Activated naive CD4-positive, alpha-beta T cell treated with anti-CD3 and anti-CD28 coated beads for 36 hours (primary cell): ENCODE results near the gene SIGLEC1. TPM values are rescaled to one million over a fixed set of nuclear protein-coding genes. Genes with fewer than 3 reads are reported as not detected.

Experiments used
- CTCF ChIA-PET: fragments of 350-600 bp; sonication (Branson Sonifier 250); formaldehyde crosslinking; loops from one replicate; lab custom pipeline; 2021; ENCODE audit warnings: antibody characterized with exemption; lab: Charles Lee
- DNase-seq: peaks from one replicate; pipeline ENCODE4 v3.0.0-alpha.2; 2020
- H3K27ac Mint-ChIP-seq: one replicate; pipeline ENCODE4 v1.8.0; 2021; ENCODE audit warnings: mild to moderate bottlenecking, mixed read lengths
- H3K27me3 Mint-ChIP-seq: one replicate; pipeline ENCODE4 v1.8.0; 2021; ENCODE audit warnings: low read depth, mixed read lengths
- H3K36me3 Mint-ChIP-seq: one replicate; pipeline ENCODE4 v1.8.0; 2021; ENCODE audit warnings: low read depth, mixed read lengths
- H3K4me1 Mint-ChIP-seq: one replicate; pipeline ENCODE4 v1.8.0; 2021; ENCODE audit warnings: low read depth, mixed read lengths
- H3K4me3 Mint-ChIP-seq: one replicate; pipeline ENCODE4 v1.8.0; 2021; ENCODE audit warnings: mild to moderate bottlenecking, moderate library complexity, mixed read lengths
- H3K9me3 Mint-ChIP-seq: one replicate; pipeline ENCODE4 v1.8.0; 2021; ENCODE audit warnings: mixed read lengths
- intact Hi-C: fragments of 100-400 bp; cut with micrococcal nuclease; formaldehyde crosslinking; loops from one replicate; pipeline ENCODE4 v1.15.1; 2023
- total RNA-seq, 2 experiments: library from RNA; stranded (reverse); gene quantifications; one replicate each; pipeline ENCODE4 v1.2.3, GENCODE V29; 2021

The SIGLEC1 gene
- total RNA-seq, 2 experiments from 2014 or later = 0.02 TPM; not detected in 1

DNA sequence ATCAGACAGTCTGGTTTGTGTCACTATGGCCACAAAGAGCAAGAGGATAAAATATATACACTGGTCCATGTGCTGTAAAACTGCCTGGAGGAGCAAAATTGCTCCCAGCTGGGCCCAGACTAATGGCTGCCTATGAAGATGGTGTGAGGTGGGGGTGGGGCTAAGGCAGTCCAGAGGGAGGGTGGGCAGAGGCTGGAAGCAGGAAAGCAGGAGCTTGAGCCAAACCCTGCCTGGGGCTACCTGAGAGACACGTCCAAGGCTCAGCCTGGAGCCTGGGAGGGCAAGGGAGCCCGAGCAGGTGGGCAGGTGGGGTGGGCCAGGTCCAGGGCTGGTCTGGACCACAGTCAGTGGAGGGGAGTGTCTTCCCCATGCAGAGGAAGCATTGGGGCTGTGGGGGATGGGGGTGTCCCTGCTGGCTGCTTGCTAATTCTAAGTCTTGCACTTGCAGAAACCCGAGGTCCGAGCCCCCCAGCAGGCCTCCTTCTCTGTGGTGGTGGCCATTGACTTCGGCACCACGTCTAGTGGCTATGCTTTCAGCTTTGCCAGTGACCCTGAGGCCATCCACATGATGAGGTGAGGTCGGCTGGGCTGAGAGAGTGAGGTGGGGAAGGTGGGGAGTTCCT is 29.5 kb upstream of the SIGLEC1 start:
- intact Hi-C loops = no loop called here
- Mint-ChIP-seq H3K27ac (no peak overlapping the region), H3K9me3 (no peaks in the 10 kb centered on the region), H3K36me3 (no peaks in the 10 kb centered on the region), H3K4me1 (peaks cover 9% of the 10 kb centered on the region), H3K4me3 (no peak overlapping the region), H3K27me3 (peaks cover 4% of the 10 kb centered on the region)
- CTCF ChIA-PET = interaction anchor here (0.6 to 2.1 kb wide), 6 partner anchors 9 to 128 kb away, joined by 3 to 9 read pairs (median 3); partner anchors contain the start of gene SIGLEC1
- no peak for DNase-seq

GRCh38 chr20:3740615-3741301 is 28.4 kb upstream of the SIGLEC1 start:
- no peaks in the 10 kb centered on the region for H3K36me3 Mint-ChIP-seq
- intact Hi-C loops = no loop called here
- no peak overlapping the region for H3K4me3 Mint-ChIP-seq
- no peak for DNase-seq
- no peaks in the 10 kb centered on the region for H3K27me3 Mint-ChIP-seq
- H3K9me3 Mint-ChIP-seq = no peaks in the 10 kb centered on the region
- CTCF ChIA-PET = interaction anchor here (0.6 to 2.1 kb wide), 7 partner anchors 10 to 127 kb away, joined by 3 to 9 read pairs (median 3); partner anchors contain the start of gene SIGLEC1
- peaks cover 9% of the 10 kb centered on the region for H3K4me1 Mint-ChIP-seq
- H3K27ac Mint-ChIP-seq = no peak overlapping the region

DNA sequence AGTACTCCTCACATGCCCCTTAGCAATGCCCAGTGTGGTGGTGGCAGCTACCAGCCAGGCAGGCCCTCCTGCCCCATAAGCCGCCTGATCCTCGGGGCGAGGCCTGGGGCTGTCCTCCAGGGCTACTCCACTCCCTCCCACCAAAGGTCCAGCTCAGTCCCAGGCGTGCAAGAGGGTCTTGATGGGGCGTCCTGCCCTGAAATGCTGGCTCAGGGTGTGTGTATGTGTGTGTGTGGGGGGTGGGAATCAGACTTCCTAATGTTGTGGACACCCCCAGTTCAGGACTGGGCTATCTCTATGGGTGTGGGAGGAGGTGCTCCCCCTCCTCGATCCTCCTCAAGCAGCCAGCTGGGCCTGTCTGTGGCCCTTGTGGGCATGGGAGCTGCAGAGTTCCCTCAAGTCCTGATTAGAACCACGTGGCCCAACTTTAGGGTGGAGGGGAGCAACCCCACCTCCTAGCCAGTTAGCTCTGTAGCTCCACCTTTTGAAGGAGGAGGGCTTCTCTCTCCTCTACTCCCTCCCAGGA is 27.6 kb upstream of the SIGLEC1 start:
- no peaks in the 10 kb centered on the region for H3K27me3 Mint-ChIP-seq
- H3K36me3 Mint-ChIP-seq = no peaks in the 10 kb centered on the region
- no peaks in the 10 kb centered on the region for H3K9me3 Mint-ChIP-seq
- no peak for DNase-seq
- H3K27ac Mint-ChIP-seq = no peak overlapping the region
- H3K4me3 Mint-ChIP-seq = no peak overlapping the region
- CTCF ChIA-PET = interaction anchor here (0.9 to 2.1 kb wide), 4 partner anchors 11 to 115 kb away, joined by 3 to 9 read pairs (median 5); no protein-coding TSS in a partner anchor
- intact Hi-C loops = no loop called here
- H3K4me1 Mint-ChIP-seq = peaks cover 4% of the 10 kb centered on the region

GRCh38 chr20:3739054-3739925 is 26.9 kb upstream of the SIGLEC1 start:
- Mint-ChIP-seq H3K4me3 (no peak overlapping the region), H3K9me3 (no peaks in the 10 kb centered on the region), H3K27ac (no peak overlapping the region), H3K36me3 (no peaks in the 10 kb centered on the region), H3K27me3 (no peaks in the 10 kb centered on the region), H3K4me1 (no peaks in the 10 kb centered on the region)
- no peak for DNase-seq
- intact Hi-C loops = no loop called here
- CTCF ChIA-PET = interaction anchor here (0.9 to 1.1 kb wide), 2 partner anchors 14 to 116 kb away, joined by 3 to 4 read pairs; no protein-coding TSS in a partner anchor

GRCh38 chr20:3738111-3739053 is 26.0 kb upstream of the SIGLEC1 start:
- H3K4me3 Mint-ChIP-seq = no peak overlapping the region
- intact Hi-C loops = no loop called here
- no peaks in the 10 kb centered on the region for H3K4me1 Mint-ChIP-seq
- no peak for DNase-seq
- CTCF ChIA-PET = interaction anchor here (1.5 kb wide), 1 partner anchor 15 kb away, joined by 3 read pairs; no protein-coding TSS in a partner anchor
- no peaks in the 10 kb centered on the region for H3K36me3 Mint-ChIP-seq
- H3K27ac Mint-ChIP-seq = no peak overlapping the region
- H3K27me3 Mint-ChIP-seq = peaks cover 4% of the 10 kb centered on the region
- H3K9me3 Mint-ChIP-seq = no peaks in the 10 kb centered on the region

DNA sequence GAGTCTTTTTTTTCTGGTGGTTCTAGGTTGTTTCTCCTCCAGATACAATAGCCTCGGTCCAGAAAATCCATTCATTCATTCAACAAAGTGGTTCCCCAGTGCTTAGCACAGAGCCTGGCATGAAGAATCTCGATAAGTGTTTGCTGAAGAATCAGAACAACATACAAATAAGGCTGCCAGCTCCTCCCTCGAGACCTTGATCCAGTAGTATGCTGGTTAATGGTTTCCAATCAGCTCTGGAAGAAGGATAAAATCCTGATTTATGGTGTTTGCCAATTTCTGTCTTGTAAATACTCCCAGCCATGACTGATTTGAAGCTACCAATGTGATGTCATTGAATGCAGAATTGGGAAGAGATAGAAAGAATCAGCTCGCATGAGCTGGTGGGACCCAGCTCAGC is 23.4 kb upstream of the SIGLEC1 start:
- H3K27ac Mint-ChIP-seq = no peak overlapping the region
- no peaks in the 10 kb centered on the region for H3K4me1 Mint-ChIP-seq
- no peak overlapping the region for H3K4me3 Mint-ChIP-seq
- intact Hi-C loops = no loop called here
- H3K9me3 Mint-ChIP-seq = no peaks in the 10 kb centered on the region
- CTCF ChIA-PET = interaction anchor here (1.1 to 2.3 kb wide), 2 partner anchors 14 to 25 kb away, joined by 3 to 7 read pairs; no protein-coding TSS in a partner anchor
- DNase-seq = no peak
- no peaks in the 10 kb centered on the region for H3K36me3 Mint-ChIP-seq
- peaks cover 23% of the 10 kb centered on the region for H3K27me3 Mint-ChIP-seq

DNA sequence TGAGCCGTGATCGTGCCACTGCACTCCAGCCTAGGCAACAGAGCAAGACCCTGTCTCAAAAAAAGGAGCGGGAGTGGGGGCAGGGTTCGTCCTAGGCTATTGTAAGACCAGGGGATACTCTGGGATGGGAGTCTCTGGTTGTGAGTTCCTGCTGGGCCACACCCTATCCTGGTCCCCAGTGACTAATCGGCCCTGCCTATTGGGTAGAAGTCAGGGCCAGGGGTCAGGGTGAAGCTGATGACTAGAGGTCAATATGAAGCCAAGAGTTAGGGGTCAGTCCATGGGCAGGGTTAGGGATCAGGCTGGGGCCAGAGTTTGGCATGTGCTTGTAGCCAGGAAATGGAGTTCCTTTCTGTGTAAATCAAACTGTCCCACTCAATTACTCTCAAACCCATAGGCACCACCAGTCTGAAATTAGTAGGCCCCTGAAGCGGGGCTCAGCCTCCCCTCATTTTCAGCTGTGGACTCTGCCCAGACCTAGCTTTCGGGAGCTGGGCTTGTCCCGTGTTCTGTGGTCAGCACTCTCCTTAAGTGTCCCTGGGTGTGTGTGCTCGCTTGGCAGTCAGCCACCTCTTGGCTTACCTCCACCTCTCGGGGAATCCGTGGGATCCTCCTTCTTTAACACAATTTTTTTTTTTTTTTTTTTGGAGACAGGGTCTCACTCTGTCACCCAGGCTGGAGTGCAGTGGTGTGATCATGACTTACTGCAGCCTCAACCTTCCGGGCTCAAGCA is 21.9 kb upstream of the SIGLEC1 start:
- Mint-ChIP-seq H3K27me3 (peaks cover 29% of the 10 kb centered on the region), H3K27ac (no peak overlapping the region), H3K9me3 (no peaks in the 10 kb centered on the region), H3K4me3 (no peak overlapping the region), H3K36me3 (no peaks in the 10 kb centered on the region), H3K4me1 (no peaks in the 10 kb centered on the region)
- CTCF ChIA-PET = interaction anchor here (2.3 kb wide), 1 partner anchor 23 kb away, joined by 7 read pairs; no protein-coding TSS in a partner anchor
- intact Hi-C loops = no loop called here
- no peak for DNase-seq

GRCh38 chr20:3733119-3733995 is 21.0 kb upstream of the SIGLEC1 start:
- H3K27ac Mint-ChIP-seq = no peak overlapping the region
- no peaks in the 10 kb centered on the region for H3K4me1 Mint-ChIP-seq
- H3K36me3 Mint-ChIP-seq = no peaks in the 10 kb centered on the region
- H3K4me3 Mint-ChIP-seq = no peak overlapping the region
- CTCF ChIA-PET = no interaction called here
- peaks cover 31% of the 10 kb centered on the region for H3K27me3 Mint-ChIP-seq
- intact Hi-C loops = no loop called here
- DNase-seq = no peak
- no peaks in the 10 kb centered on the region for H3K9me3 Mint-ChIP-seq

DNA sequence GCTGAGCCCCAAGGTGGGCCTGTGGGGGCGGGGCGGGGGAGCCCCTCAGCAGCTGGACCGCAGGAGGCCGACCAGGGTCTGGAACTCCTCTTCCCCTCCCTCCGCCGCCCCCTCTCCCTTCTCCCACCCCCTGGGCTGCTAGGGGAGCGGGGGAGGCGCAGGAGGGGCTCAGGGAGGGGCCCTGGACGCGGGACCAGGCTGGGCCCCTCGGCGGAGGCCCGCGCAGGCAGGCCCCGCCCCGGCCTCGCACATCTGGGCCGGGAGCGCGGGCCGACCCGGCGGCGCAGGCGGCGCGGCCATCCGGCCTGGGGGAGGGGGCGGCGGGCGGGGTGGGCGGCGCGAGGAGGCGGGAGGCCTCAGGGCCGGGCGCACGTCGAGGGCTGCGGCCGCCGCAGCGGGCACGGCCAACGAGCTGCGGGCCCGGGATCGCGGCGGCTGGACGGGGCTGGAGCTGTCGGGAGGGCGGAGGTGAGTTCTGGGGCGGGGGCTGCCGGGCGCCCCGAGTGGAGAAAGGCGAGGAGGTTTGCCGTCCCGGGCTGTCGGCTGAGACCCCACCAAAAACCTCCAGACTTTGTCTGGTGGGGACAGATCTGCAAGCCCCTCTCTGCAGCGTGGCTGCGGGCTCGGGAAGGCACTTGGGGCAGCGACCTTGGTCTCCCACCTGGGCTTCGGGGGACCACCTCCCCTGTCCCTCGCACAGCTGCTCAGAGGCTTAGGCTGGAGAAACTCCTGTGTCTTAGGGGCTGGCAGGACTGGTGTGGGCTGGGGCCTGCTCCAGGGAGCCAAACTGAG is 20.1 kb upstream of the SIGLEC1 start, which contains the start of gene HSPA12B:
HSPA12B (plus strand) TSS at position 359 of the 792 bp plus-strand sequence. CDS start 5,990 bp downstream, outside the sequence.
- Mint-ChIP-seq H3K27me3 (peaks cover 37% of the 10 kb centered on the region), H3K4me1 (no peaks in the 10 kb centered on the region), H3K36me3 (no peaks in the 10 kb centered on the region), H3K9me3 (no peaks in the 10 kb centered on the region), H3K4me3 (no peak within 1 kb of the TSS), H3K27ac (no peak within 1 kb of the TSS)
- no peak for DNase-seq
- CTCF ChIA-PET = no interaction called here
- intact Hi-C loops = no loop called here
